Lower leg skin (tissue), 4 donors: ENCODE results near the gene HOXB7. TPM values are rescaled to one million over a fixed set of nuclear protein-coding genes. Genes with fewer than 3 reads are reported as not detected.

Experiments
- DNase-seq, 2 donors: peaks; one replicate each; pipeline ENCODE4 v3.0.0-alpha.2; 2019; ENCODE audit warnings: low spot score in 2 of 2
- H3K4me3 ChIP-seq: fragments of 200-600 bp; sonication (generic); 2 replicates; pipeline ENCODE4 v1.5.1; 2017; ENCODE audit warnings: mild to moderate bottlenecking, low read depth; ENCODE audit not compliant: poor library complexity, severe bottlenecking
- CTCF ChIP-seq, 3 donors: fragments of 450-650 bp; IDR thresholded peaks; one replicate each; pipeline ENCODE4 v1.5.1; 2016; ENCODE audit warnings: antibody characterized with exemption in 3 of 3, mild to moderate bottlenecking in 3 of 3, moderate library complexity in 2 of 3
- POLR2A ChIP-seq, 2 donors: fragments of 450-650 bp; IDR thresholded peaks; one replicate each; pipeline ENCODE4 v1.6.1; 2016 to 2017; ENCODE audit warnings: antibody characterized with exemption in 2 of 2, mild to moderate bottlenecking in 1 of 2, moderate library complexity in 1 of 2
- WGBS, 2 donors: methylation state at CpG; one replicate each; pipeline ENCODE4 v1.1.5; 2018; 5-methylcytosine and 5-hydroxymethylcytosine counted together
- intact Hi-C: fragments of 100-400 bp; cut with DNase I; formaldehyde crosslinking; loops from one replicate; pipeline ENCODE4 v1.15.0; 2023; ENCODE audit warnings: low total_unique reads
- total RNA-seq, 4 donors: library from RNA; depleted of rRNA; stranded (reverse); fragments of >200 nt; gene quantifications; one replicate each; pipeline ENCODE4 v1.1.0, GENCODE V29; 2016

The HOXB7 gene
- total RNA-seq, 4 donors from 2014 or later, result 1.3 to 11.5 (median 5.3) TPM

GRCh38 chr17:48642843-48643696 lies 32.3 kb upstream of the HOXB7 start:
- TF ChIP-seq CTCF (IDR thresholded peaks at IDR 0.05) (no peak), POLR2A (IDR thresholded peaks at IDR 0.05) (no peak)
- no peak for DNase-seq
- intact Hi-C loops, result no loop called here
- no peak overlapping the region for H3K4me3 ChIP-seq
- WGBS, 2 donors, result 44 to 49% methylated on average over 22 to 23 of the region's 23 CpGs

GRCh38 chr17:48642059-48642842 lies 31.4 kb upstream of the HOXB7 start:
- no peak for DNase-seq
- H3K4me3 ChIP-seq, result no peak overlapping the region
- intact Hi-C loops, result no loop called here
- no peak for TF ChIP-seq CTCF (IDR thresholded peaks at IDR 0.05)
- no peak for TF ChIP-seq POLR2A (IDR thresholded peaks at IDR 0.05)
- 13 to 15% methylated on average over 25 to 47 of the region's 58 CpGs for WGBS, 2 donors

- no peak for DNase-seq
- no peak for TF ChIP-seq POLR2A (IDR thresholded peaks at IDR 0.05)
- no peak for TF ChIP-seq CTCF (IDR thresholded peaks at IDR 0.05)
- WGBS, 2 donors, result 17 to 27% methylated on average over 29 of the region's 29 CpGs
- no peak overlapping the region for H3K4me3 ChIP-seq
- intact Hi-C loops, result no loop called here
These were observed 30.8 kb upstream of the HOXB7 start for GRCh38 chr17:48641541-48642058.

- WGBS, 2 donors, result 81 to 93% methylated on average over 1 of the region's 1 CpG
- no peak for TF ChIP-seq CTCF (IDR thresholded peaks at IDR 0.05)
- TF ChIP-seq POLR2A (IDR thresholded peaks at IDR 0.05), result no peak
- no peak for DNase-seq
- intact Hi-C loops, result no loop called here
- H3K4me3 ChIP-seq, result no peak overlapping the region
These were observed 30.0 kb upstream of the HOXB7 start for GRCh38 chr17:48640858-48641180.

GRCh38 chr17:48639982-48640857 lies 29.4 kb upstream of the HOXB7 start:
- 67 to 74% methylated on average over 6 of the region's 6 CpGs for WGBS, 2 donors
- intact Hi-C loops, result no loop called here
- TF ChIP-seq CTCF (IDR thresholded peaks at IDR 0.05), result no peak
- TF ChIP-seq POLR2A (IDR thresholded peaks at IDR 0.05), result no peak
- no peak overlapping the region for H3K4me3 ChIP-seq
- no peak for DNase-seq
